BLaER1 treated with 17β-estradiol and CSF1 and Interleukin-3, amounts not matched to agents 10 nM and 100 nM (cell line): ENCODE measurements around the gene WNT1.

ENCODE experiments used
- H3K27ac ChIP-seq, 11 experiments: shearing (Covaris generic); formaldehyde crosslinking; 2 replicates each; pipeline ENCODE4 v1.8.1; 2022
- H3K27me3 ChIP-seq, 11 experiments: shearing (Covaris generic); formaldehyde crosslinking; 2 replicates each; pipeline ENCODE4 v1.8.1; 2022
- H3K36me3 ChIP-seq, 11 experiments: shearing (Covaris generic); formaldehyde crosslinking; 2 replicates each; pipeline ENCODE4 v1.8.1; 2022
- H3K4me1 ChIP-seq, 10 experiments: shearing (Covaris generic); formaldehyde crosslinking; 2 replicates each; pipeline ENCODE4 v1.8.1; 2022
- H3K4me2 ChIP-seq, 11 experiments: shearing (Covaris generic); formaldehyde crosslinking; 2 replicates each; pipeline ENCODE4 v1.8.1; 2022
- H3K4me3 ChIP-seq, 10 experiments: shearing (Covaris generic); formaldehyde crosslinking; 2 replicates each; pipeline ENCODE4 v1.8.1; 2022
- H3K9ac ChIP-seq, 11 experiments: shearing (Covaris generic); formaldehyde crosslinking; 2 replicates each; pipeline ENCODE4 v1.8.1; 2022
- H3K9me3 ChIP-seq, 11 experiments: shearing (Covaris generic); formaldehyde crosslinking; replicated peaks in 1 of 11; 2 replicates each; pipeline ENCODE4 v1.8.1; 2022
- H4K20me1 ChIP-seq, 11 experiments: shearing (Covaris generic); formaldehyde crosslinking; 2 replicates each; pipeline ENCODE4 v1.8.1; 2022
- Cebpa-rat ChIP-seq, 11 experiments: shearing (Covaris generic); IDR thresholded peaks; 2 replicates each; pipeline ENCODE4 v1.8.1; 2022

Gene WNT1

GRCh38 chr12:48980389-48980952, 2.3 kb downstream of the WNT1 start:
- H3K4me2 ChIP-seq, result peak overlapping the region; percentile 84 to 98 (median 92)
- H3K4me1 ChIP-seq, result peaks cover 56 to 73% (median 63%) of the 10 kb centered on the region in 10 experiments
- no peak overlapping the region for H3K27ac ChIP-seq
- H3K4me3 ChIP-seq, result peak overlapping the region; percentile 42 to 66 (median 54)
- no peaks in the 10 kb centered on the region for H3K9me3 ChIP-seq
- H3K27me3 ChIP-seq, result peaks cover 83 to 99% (median 90%) of the 10 kb centered on the region in 11 experiments
- H4K20me1 ChIP-seq, result peaks cover 0 to 80% (median 42%) of the 10 kb centered on the region in 11 experiments; a peak in 20 of 22 replicates
- TF ChIP-seq Cebpa-rat (IDR thresholded peaks at IDR 0.05), result no peak
- H3K36me3 ChIP-seq, result no peaks in the 10 kb centered on the region
- H3K9ac ChIP-seq, result peak overlapping the region in 4 of 11 experiments; percentile 4 to 44 (median 29); a peak in 5 of 22 replicates

- no peaks in the 10 kb centered on the region for H3K36me3 ChIP-seq
- no peaks in the 10 kb centered on the region for H3K9me3 ChIP-seq
- peak overlapping the region in 5 of 11 experiments; percentile 0 to 44 (median 31); a peak in 5 of 22 replicates for H3K9ac ChIP-seq
- H4K20me1 ChIP-seq, result peaks cover 0 to 80% (median 42%) of the 10 kb centered on the region in 11 experiments; a peak in 20 of 22 replicates
- H3K4me1 ChIP-seq, result peaks cover 62 to 80% (median 70%) of the 10 kb centered on the region in 10 experiments
- H3K27me3 ChIP-seq, result peaks cover 76 to 94% (median 83%) of the 10 kb centered on the region in 11 experiments
- H3K4me3 ChIP-seq, result peak overlapping the region; percentile 42 to 66 (median 54)
- H3K27ac ChIP-seq, result no peak overlapping the region
- no peak for TF ChIP-seq Cebpa-rat (IDR thresholded peaks at IDR 0.05)
- peak overlapping the region; percentile 84 to 98 (median 92) for H3K4me2 ChIP-seq
Measured at GRCh38 chr12:48980953-48981756, 3.0 kb downstream of the WNT1 start.

- no peaks in the 10 kb centered on the region for H3K9me3 ChIP-seq
- peak overlapping the region; percentile 84 to 98 (median 92) for H3K4me2 ChIP-seq
- H4K20me1 ChIP-seq, result peaks cover 0 to 76% (median 40%) of the 10 kb centered on the region in 11 experiments; a peak in 20 of 22 replicates
- no peak overlapping the region for H3K27ac ChIP-seq
- TF ChIP-seq Cebpa-rat (IDR thresholded peaks at IDR 0.05), result no peak
- no peak overlapping the region for H3K9ac ChIP-seq
- no peaks in the 10 kb centered on the region for H3K36me3 ChIP-seq
- peaks cover 62 to 86% (median 75%) of the 10 kb centered on the region in 10 experiments for H3K4me1 ChIP-seq
- peak overlapping the region; percentile 42 to 66 (median 54); a peak in 19 of 20 replicates for H3K4me3 ChIP-seq
- H3K27me3 ChIP-seq, result peaks cover 70 to 88% (median 77%) of the 10 kb centered on the region in 11 experiments
Measured at GRCh38 chr12:48981757-48982157, 3.6 kb downstream of the WNT1 start.

GRCh38 chr12:48982397-48983080, 4.4 kb downstream of the WNT1 start:
- Histone ChIP-seq H4K20me1 (peaks cover 0 to 68% (median 40%) of the 10 kb centered on the region in 11 experiments; a peak in 20 of 22 replicates), H3K9ac (no peak overlapping the region), H3K36me3 (no peaks in the 10 kb centered on the region), H3K9me3 (no peaks in the 10 kb centered on the region), H3K27me3 (peaks cover 62 to 83% (median 72%) of the 10 kb centered on the region in 11 experiments), H3K4me3 (no peak overlapping the region), H3K4me2 (peak overlapping the region in 7 of 11 experiments; percentile 84 to 95 (median 93); a peak in 8 of 22 replicates), H3K4me1 (peaks cover 61 to 91% (median 75%) of the 10 kb centered on the region in 10 experiments), H3K27ac (no peak overlapping the region)
- no peak for TF ChIP-seq Cebpa-rat (IDR thresholded peaks at IDR 0.05)

GRCh38 chr12:48985475-48985897, 7.4 kb downstream of the WNT1 start:
- peaks cover 0 to 38% (median 16%) of the 10 kb centered on the region in 11 experiments; a peak in 15 of 22 replicates for H4K20me1 ChIP-seq
- peak overlapping the region in 3 of 10 experiments; percentile 28 to 34 (median 29); a peak in 4 of 20 replicates for H3K4me3 ChIP-seq
- peak overlapping the region; percentile 37 to 94 (median 80) for H3K4me2 ChIP-seq
- peak overlapping the region in 6 of 11 experiments; percentile 13 to 40 (median 24); a peak in 7 of 22 replicates for H3K9ac ChIP-seq
- H3K27ac ChIP-seq, result no peak overlapping the region
- H3K36me3 ChIP-seq, result no peaks in the 10 kb centered on the region
- no peaks in the 10 kb centered on the region for H3K9me3 ChIP-seq
- H3K27me3 ChIP-seq, result peaks cover 33 to 66% (median 48%) of the 10 kb centered on the region in 11 experiments
- H3K4me1 ChIP-seq, result peaks cover 32 to 65% (median 49%) of the 10 kb centered on the region in 10 experiments
- no peak for TF ChIP-seq Cebpa-rat (IDR thresholded peaks at IDR 0.05)

- H3K9me3 ChIP-seq, result no peaks in the 10 kb centered on the region
- peaks cover 28 to 62% (median 44%) of the 10 kb centered on the region in 11 experiments for H3K27me3 ChIP-seq
- peaks cover 0 to 34% (median 12%) of the 10 kb centered on the region in 11 experiments; a peak in 14 of 22 replicates for H4K20me1 ChIP-seq
Measured at GRCh38 chr12:48985901-48986300, 7.8 kb downstream of the WNT1 start.

GRCh38 chr12:48986720-48987291, 8.7 kb downstream of the WNT1 start:
- TF ChIP-seq Cebpa-rat (IDR thresholded peaks at IDR 0.05), result no peak
- Histone ChIP-seq H3K27ac (no peak overlapping the region), H4K20me1 (peaks cover 0 to 25% (median 3%) of the 10 kb centered on the region in 11 experiments; a peak in 12 of 22 replicates), H3K4me3 (no peak overlapping the region), H3K9me3 (no peaks in the 10 kb centered on the region), H3K27me3 (peaks cover 19 to 53% (median 35%) of the 10 kb centered on the region in 11 experiments), H3K9ac (no peak overlapping the region), H3K4me1 (peaks cover 18 to 62% (median 49%) of the 10 kb centered on the region in 10 experiments), H3K36me3 (no peaks in the 10 kb centered on the region), H3K4me2 (peak overlapping the region in 6 of 11 experiments; percentile 79 to 94 (median 86); a peak in 10 of 22 replicates)

More at GRCh38 chr12:48985901-48986300, 7.8 kb downstream of the WNT1 start:
- H3K4me2 ChIP-seq, result peak overlapping the region; percentile 37 to 94 (median 80)
- no peaks in the 10 kb centered on the region for H3K36me3 ChIP-seq
- peak overlapping the region in 2 of 10 experiments; percentile 29 to 34; a peak in 2 of 20 replicates for H3K4me3 ChIP-seq
- peak overlapping the region in 3 of 11 experiments; percentile 16 to 40 (median 31); a peak in 3 of 22 replicates for H3K9ac ChIP-seq
- no peak for TF ChIP-seq Cebpa-rat (IDR thresholded peaks at IDR 0.05)
- H3K27ac ChIP-seq, result no peak overlapping the region
- H3K4me1 ChIP-seq, result peaks cover 27 to 65% (median 49%) of the 10 kb centered on the region in 10 experiments
